Panc1 (cell line): ENCODE results near the gene S100A10. TPM values are rescaled to one million over a fixed set of nuclear protein-coding genes. Genes with fewer than 3 reads are reported as not detected.

Experiments
- ATAC-seq: fragments of 200-7000 bp; cut with Tn5 transposase; 2 replicates; pipeline ENCODE4 v1.9.1; 2020; ENCODE audit warnings: mild to moderate bottlenecking, moderate library complexity
- BruUV-seq: library from RNA; stranded (reverse); fragments of 400-500 nt; replicated peaks from 2 replicates; lab custom pipeline; 2021; lab: Mats Ljungman, UMichigan
- CTCF ChIA-PET: fragments of 300-600 bp; sonication (Branson Sonifier 250); formaldehyde crosslinking; loops from one replicate; lab custom pipeline; 2022; ENCODE audit warnings: antibody characterized with exemption; lab: Charles Lee
- POLR2A ChIA-PET: fragments of 300-600 bp; sonication (Branson Sonifier 250); formaldehyde crosslinking; loops from one replicate; lab custom pipeline; 2022; ENCODE audit warnings: antibody characterized with exemption; lab: Charles Lee
- DNase-seq: peaks from one replicate; pipeline ENCODE4 v3.0.0-alpha.2; 2010; ENCODE audit warnings: low read depth, low spot score
- H3K27ac ChIP-seq: 2 replicates; pipeline ENCODE4 v1.5.1; 2011; ENCODE audit warnings: mild to moderate bottlenecking, low read length, inconsistent platforms
- H3K27me3 ChIP-seq: fragments of 200-500 bp; sonication (Bioruptor generic); 2 replicates; pipeline ENCODE4 v1.6.0; 2014; ENCODE audit warnings: low read length, inconsistent platforms; ENCODE audit not compliant: control insufficient read depth, insufficient read depth
- H3K36me3 ChIP-seq: fragments of 200-500 bp; sonication (Bioruptor generic); 2 replicates; pipeline ENCODE4 v1.5.1; 2014; ENCODE audit warnings: inconsistent platforms, mild to moderate bottlenecking, low read length, moderate library complexity; ENCODE audit not compliant: control insufficient read depth, insufficient read depth
- H3K4me1 ChIP-seq: 2 replicates; pipeline ENCODE4 v1.5.1; 2011; ENCODE audit warnings: inconsistent platforms, mild to moderate bottlenecking, low read length, moderate library complexity; ENCODE audit not compliant: control insufficient read depth, insufficient read depth
- H3K4me3 ChIP-seq, 2 experiments: 2 replicates each; pipeline ENCODE4 v1.5.1; 2011 to 2012; ENCODE audit warnings: low read depth in 2 of 2, low read length in 2 of 2, mild to moderate bottlenecking in 2 of 2, inconsistent platforms in 1 of 2, moderate library complexity in 1 of 2
- H3K9me3 ChIP-seq: fragments of 200-500 bp; sonication (Bioruptor generic); 2 replicates; pipeline ENCODE4 v1.5.1; 2014; ENCODE audit warnings: low read depth, mild to moderate bottlenecking, inconsistent platforms, low read length, moderate library complexity; ENCODE audit not compliant: control insufficient read depth, insufficient read depth
- CTCF ChIP-seq: fragments of 450-650 bp; IDR thresholded peaks from 2 replicates; pipeline ENCODE4 v1.5.1; 2017; ENCODE audit warnings: mild to moderate bottlenecking
- REST ChIP-seq, 2 experiments: IDR thresholded peaks; 2 replicates each; pipeline ENCODE4 v1.6.1; 2011 to 2012; ENCODE audit warnings: low read depth in 2 of 2, control low read depth in 1 of 2, low read length in 1 of 2, mild to moderate bottlenecking in 1 of 2, moderate library complexity in 1 of 2; ENCODE audit not compliant: insufficient read depth in 1 of 2
- SIN3A ChIP-seq: IDR thresholded peaks from 2 replicates; pipeline ENCODE4 v1.6.1; 2012; ENCODE audit warnings: low read depth, mild to moderate bottlenecking, low read length, moderate library complexity, borderline replicate concordance; ENCODE audit not compliant: insufficient read depth
- in situ Hi-C: cut with HindIII; loops from 2 replicates; pipeline ENCODE4 v1.10.0; 2016; ENCODE audit warnings: low sequenced_read_pairs, low pct_unique_long_range_greater_than_20kb
- intact Hi-C: fragments of 100-400 bp; cut with micrococcal nuclease; formaldehyde crosslinking; loops from one replicate; pipeline ENCODE4 v1.10.0; 2022; ENCODE audit not compliant: unreplicated experiment
- total RNA-seq: library from RNA; stranded (reverse); gene quantifications from one replicate; pipeline ENCODE4 v1.2.1, GENCODE V29; 2021; ENCODE audit not compliant: unreplicated experiment

Gene S100A10
- total RNA-seq, 1 experiment from 2014 or later, result 1,621 TPM

DNA sequence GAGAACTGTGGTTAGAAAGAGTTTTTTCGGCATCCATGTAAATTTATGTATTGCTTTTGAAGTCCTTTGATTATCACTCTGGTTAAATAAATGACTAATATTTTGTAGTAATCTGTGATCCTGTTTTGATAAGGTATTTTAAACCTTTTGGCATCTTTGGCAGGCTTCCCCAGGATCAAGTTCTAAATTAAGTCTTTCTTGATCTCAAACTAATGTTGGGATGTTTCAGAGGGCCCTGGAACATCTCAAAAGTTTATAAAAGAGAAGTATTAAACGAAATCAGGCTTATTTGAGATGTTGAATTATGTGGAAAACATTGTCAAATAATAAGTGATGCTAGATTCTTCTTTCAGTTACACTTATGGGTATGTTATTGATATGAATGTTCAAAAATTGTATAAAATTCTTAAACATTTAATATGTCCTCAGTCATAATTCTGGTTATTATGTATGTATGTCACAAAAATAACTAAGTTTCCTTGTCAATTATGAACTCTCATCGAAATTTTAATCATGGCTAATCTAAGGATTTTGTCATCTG, 36.6 kb downstream of the S100A10 start:
- CTCF ChIA-PET, result no interaction called here
- intact Hi-C loops, result no loop called here

DNA sequence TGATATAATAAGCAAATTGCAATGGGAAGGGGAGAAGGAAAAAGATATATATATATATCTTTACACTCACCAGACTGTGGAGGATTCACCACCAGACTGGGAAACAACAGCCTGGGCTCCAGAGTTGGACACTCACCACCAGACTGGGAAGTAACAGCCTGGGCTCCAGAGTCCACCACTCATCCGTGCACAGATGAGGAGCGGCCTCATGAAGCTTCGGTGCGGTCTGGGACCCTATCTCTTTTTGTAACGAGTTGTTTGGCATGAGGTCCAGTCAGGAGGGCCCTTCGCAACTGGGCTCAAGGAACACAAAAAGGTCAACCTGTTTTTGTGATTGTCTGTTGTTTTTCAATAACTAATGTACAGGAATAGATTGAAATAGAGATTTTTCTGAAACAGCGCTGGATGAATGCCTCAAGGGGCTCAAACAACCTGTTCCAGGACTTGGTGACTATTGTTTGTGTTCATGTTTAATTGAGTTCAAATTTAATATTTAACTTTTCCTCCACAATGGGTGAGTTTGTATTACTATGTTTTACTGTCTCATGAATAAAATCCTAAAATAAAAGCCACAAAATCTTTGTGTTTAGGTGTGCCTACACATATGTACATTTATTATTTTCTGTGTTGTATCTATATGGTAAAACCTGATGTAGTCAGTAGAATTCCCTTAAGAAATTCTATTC, 40.1 kb downstream of the S100A10 start:
- BruUV-seq, result no TSS peak
- ChIA-PET POLR2A (no interaction called here), CTCF (no interaction called here)
- H3K27ac ChIP-seq, result no peak overlapping the region
- H3K36me3 ChIP-seq, result no peaks in the 10 kb centered on the region
- no peaks in the 10 kb centered on the region; the same call in 1 of the 2 replicates for H3K4me1 ChIP-seq
- H3K9me3 ChIP-seq, result no peaks in the 10 kb centered on the region
- TF ChIP-seq REST (IDR thresholded peaks at IDR 0.05; ENCODE audit: insufficient read depth in 1 of 2, low read depth in 2 of 2, low read length in 1 of 2) (no peak), SIN3A (no peak), CTCF (no peak)
- intact Hi-C loops, result no loop called here
- in situ Hi-C loops, result no loop called here
- no peak overlapping the region for H3K4me3 ChIP-seq
- DNase-seq, result no peak
- no peaks in the 10 kb centered on the region for H3K27me3 ChIP-seq
- ATAC-seq, result no peak

More for the DNA sequence above, 36.6 kb downstream of the S100A10 start:
- in situ Hi-C loops, result no loop called here
- TF ChIP-seq REST (IDR thresholded peaks at IDR 0.05; ENCODE audit: insufficient read depth in 1 of 2, low read depth in 2 of 2, low read length in 1 of 2), result no peak
- Histone ChIP-seq H3K27me3 (no peaks in the 10 kb centered on the region), H3K4me1 (no peaks in the 10 kb centered on the region; the same call in 1 of the 2 replicates), H3K36me3 (no peaks in the 10 kb centered on the region), H3K4me3 (no peak overlapping the region), H3K27ac (peak overlapping the region; percentile 35; the same call in 1 of the 2 replicates), H3K9me3 (no peaks in the 10 kb centered on the region)
- ATAC-seq (no peak), DNase-seq (no peak)
- no TSS peak for BruUV-seq
- POLR2A ChIA-PET, result no interaction called here
